Fibroblast of upper back skin (primary cell): ENCODE measurements around the gene IL6R.
"Not testable (repeated sequence)": the region's sequence is repeated elsewhere in the genome, so short reads cannot be mapped to it uniquely, and the experiment has no call there.

Experiments used
- DNase-seq: peaks from one replicate; pipeline ENCODE4 v3.0.0-alpha.2; 2013

IL6R gene

DNA sequence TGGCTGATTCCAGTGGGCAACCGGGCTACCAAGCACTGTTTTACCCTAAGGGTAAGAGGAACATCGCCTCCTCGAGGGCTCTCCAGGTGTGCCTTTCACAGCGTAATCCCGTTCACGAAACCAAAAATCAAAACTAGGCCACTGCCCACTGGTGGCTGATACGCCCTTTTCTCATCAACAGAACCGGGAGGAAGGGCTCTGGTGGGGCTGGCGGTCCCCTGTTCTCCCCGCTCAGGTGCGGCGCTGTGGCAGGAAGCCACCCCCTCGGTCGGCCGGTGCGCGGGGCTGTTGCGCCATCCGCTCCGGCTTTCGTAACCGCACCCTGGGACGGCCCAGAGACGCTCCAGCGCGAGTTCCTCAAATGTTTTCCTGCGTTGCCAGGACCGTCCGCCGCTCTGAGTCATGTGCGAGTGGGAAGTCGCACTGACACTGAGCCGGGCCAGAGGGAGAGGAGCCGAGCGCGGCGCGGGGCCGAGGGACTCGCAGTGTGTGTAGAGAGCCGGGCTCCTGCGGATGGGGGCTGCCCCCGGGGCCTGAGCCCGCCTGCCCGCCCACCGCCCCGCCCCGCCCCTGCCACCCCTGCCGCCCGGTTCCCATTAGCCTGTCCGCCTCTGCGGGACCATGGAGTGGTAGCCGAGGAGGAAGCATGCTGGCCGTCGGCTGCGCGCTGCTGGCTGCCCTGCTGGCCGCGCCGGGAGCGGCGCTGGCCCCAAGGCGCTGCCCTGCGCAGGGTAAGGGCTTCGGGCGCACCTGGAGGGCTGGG is at the start of gene IL6R:
Gene IL6R, plus strand, starts transcription at position 360 of the 763 bp plus-strand sequence. Its CDS starts 287 bp downstream, at position 647.
- peak; percentile 90 for DNase-seq

- no peak for DNase-seq
These were observed 46.6 kb upstream of the IL6R start for GRCh38 chr1:154358519-154358918.

GRCh38 chr1:154360288-154360687 is 44.9 kb upstream of the IL6R start:
- DNase-seq = no peak

DNA sequence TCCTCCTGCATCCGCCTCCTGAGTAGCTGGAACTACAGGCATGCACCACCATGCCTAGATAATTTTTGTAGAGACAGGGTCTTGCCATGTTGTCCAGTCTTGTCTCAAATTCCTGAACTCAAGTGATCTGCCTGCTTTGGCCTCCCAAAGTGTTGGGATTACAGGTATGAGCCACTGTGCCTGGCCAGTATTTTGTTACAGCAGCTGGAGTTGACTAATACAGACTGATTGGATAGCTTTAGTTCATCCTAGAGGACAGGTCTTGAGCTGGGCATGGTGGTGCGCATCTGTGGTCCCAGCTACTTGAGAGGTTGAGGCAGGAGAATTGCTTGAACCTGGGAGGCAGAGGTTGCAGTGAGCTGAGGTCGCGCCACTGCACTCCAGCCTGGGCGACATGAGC is 44.3 kb upstream of the IL6R start:
- DNase-seq = not testable (repeated sequence)

DNA sequence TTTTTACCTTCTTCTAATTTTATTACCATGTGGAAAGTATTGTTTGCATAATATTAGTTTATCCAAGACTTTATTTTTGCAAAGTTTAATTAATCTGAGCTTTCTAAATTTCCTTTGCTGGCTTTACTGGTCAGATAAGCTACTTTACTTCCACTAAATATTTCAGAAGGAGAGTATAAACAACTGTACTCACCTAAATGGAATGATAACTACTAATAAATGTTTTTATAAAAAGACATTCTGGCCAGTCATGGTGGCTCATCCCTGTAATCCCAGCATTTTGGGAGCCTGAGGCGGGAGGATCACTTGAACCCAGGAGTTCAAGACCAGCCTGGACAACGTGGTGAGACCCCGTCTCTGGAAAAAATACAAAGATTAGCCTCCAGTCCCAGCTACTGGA is 43.8 kb upstream of the IL6R start:
- no peak for DNase-seq

DNA sequence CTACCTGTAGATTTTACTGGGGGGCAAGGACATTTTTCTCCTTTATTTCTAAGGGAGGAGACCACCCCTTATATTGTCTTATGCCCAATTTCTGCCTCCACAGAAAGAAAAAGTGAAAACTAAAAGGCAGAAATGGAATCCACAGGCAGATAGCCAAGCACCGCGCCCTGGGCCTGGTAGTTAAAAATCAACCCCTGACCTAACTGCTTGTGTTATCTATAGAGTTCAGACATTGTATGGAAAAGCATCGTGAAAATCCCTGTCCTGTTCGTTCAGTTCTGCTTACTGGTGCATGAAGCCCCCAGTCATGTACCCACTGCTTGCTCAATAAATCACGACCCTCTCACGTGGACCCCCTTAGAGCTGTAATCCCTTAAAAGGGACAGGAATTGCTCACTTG is 33.7 kb upstream of the IL6R start:
- no peak for DNase-seq

DNA sequence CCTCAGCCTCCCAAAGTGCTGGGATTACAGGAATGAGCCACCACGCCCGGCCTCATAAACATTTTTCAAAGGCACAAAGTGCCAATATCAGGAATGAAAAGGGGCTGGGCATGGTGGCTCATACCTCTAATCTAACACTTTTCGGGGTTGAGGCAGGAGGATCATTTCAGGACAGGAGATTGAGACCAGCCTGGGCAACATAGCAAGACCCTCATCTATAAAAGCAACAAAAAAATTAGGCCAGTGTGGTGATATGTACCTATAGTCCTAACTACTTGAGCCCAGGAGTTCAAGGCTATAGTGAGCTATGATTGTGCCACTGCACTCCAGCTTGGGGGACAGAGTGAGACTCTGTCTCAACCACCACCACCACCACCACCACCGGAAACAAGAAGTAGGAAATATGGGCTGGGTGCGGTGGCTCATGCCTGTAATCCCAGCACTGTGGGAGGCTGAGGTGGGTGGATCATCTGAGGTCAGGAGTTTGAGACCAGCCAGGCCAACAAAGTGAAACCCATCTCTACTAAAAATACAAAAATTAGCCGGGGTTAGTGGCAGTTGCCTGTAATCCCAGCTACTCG is 31.3 kb upstream of the IL6R start:
- not testable (repeated sequence) for DNase-seq

DNA sequence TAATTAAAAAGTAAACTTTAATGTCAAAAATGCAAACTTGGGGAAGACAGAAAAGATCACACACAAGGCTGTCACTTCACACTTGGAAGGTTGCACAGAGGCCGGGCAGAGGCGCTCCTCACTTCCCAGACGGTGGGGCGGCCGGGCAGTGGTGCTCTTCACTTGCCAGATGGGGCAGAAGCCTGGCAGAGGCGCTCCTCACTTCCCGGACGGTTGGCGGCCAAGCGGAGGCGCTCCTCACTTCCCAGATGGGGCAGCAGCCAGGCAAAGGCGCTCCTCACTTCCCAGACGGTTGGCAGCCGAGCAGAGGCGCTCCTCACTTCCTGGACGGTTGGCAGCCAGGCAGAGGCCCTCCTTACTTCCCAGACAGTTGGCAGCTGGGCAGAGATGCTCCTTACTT is 25.8 kb upstream of the IL6R start:
- no peak for DNase-seq

- DNase-seq = no peak
These were observed 20.3 kb upstream of the IL6R start for GRCh38 chr1:154384650-154385489.

DNA sequence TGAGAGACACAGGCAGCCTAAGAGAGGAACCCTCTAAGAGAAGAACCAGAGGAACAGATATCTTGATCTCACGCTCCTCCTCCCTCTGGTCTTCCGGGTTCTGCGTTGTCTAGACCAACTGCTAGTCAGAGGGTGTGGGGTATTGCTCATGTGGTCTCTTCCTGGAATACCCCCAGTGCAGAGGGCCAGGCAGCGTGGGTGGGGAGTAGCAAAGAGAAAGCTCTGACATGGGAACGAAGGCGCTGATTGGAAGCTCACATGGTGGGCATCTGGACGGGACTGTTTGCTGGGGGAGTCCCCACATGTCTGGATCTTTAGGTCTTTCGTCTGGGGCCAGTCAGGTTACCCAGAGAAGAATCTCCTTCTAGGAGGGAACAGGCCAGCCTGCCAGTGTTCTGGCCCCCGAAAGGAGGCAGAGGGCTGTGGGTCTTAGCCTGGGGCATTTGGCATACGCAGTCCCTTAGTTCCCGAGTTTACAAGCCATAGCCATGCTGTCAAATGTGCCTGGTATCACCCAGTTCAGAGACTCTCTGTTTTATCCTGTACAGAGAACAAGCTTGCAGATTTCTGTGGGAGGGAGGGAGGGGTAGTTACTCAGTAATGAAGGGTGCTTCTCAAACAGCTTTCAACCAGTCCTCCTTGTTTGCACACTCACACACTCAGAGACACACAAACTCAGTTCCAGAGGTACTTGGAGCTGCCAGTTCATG is 18.3 kb upstream of the IL6R start:
- DNase-seq = peak; percentile 45

- no peak for DNase-seq
These were observed 13.9 kb upstream of the IL6R start for GRCh38 chr1:154391086-154391770.

- DNase-seq = no peak
These were observed 7.0 kb upstream of the IL6R start for GRCh38 chr1:154398141-154398540.

- no peak for DNase-seq
These were observed 6.5 kb upstream of the IL6R start for GRCh38 chr1:154398678-154399077.

GRCh38 chr1:154400381-154400801 is 4.8 kb upstream of the IL6R start:
- no peak for DNase-seq

- no peak for DNase-seq
These were observed 2.7 kb upstream of the IL6R start for GRCh38 chr1:154402409-154402921.

- no peak for DNase-seq
These were observed 1.7 kb upstream of the IL6R start for GRCh38 chr1:154403261-154403943.

- DNase-seq = no peak
These were observed 1.2 kb upstream of the IL6R start for GRCh38 chr1:154403983-154404382.

GRCh38 chr1:154404511-154404931 is 622 bp upstream of the IL6R start:
- DNase-seq = no peak

- peak; percentile 25 for DNase-seq
These were observed 816 bp downstream of the IL6R start for GRCh38 chr1:154405747-154406571.

- no peak for DNase-seq
These were observed 1.4 kb downstream of the IL6R start for GRCh38 chr1:154406572-154406879.

DNA sequence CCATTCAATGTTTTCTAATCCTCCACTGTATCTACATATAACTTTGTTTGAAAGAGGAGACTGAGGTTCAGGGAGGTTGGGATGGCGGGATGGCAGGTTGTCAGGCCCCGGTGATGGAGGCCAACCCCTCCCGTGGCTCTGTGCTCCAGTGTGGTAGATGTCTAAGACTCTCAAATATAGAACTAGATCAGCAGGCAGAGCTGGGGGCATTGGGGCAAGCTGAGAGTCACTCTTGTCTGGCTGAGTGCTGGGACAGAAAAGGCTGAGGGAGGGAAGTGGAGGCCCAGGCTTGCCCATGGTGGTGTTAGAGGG is 1.7 kb downstream of the IL6R start:
- no peak for DNase-seq
